ENCODE results near the gene BCHE. TPM values are rescaled to one million over a fixed set of nuclear protein-coding genes. Genes with fewer than 3 reads are reported as not detected.

The BCHE gene
- total RNA-seq, 4 donors from 2014 or later, result 4.5 to 6.8 (median 6.0) TPM

DNA sequence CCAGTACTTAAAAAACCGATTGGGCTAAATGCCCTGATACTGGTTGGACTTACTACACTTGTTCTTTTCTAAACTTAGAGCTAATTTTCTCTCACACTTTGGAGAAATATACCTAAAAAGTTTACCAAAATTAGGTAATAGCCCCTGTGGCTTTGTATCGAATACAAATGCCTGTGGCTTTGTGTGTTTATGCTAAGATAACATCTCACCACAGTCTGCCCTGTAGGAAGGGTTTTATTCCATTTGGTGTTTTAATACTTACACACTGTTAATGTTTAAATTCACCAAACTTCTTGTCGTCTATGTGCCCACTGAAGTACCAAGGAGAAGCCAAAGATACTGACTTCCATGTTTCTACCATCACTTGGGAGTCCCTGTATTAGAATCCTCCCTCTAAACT lies 66.4 kb downstream of the BCHE start:
- DNase-seq (ENCODE audit: low spot score in 2 of 2), result no peak
- intact Hi-C loops (cut with DNase I; ENCODE audit: low total_unique reads), result no loop called here
- no peak overlapping the region for H3K4me3 ChIP-seq (ENCODE audit: low read depth, poor library complexity, severe bottlenecking)
- TF ChIP-seq POLR2A (IDR thresholded peaks at IDR 0.05), result no peak
- TF ChIP-seq, protein P1, sequence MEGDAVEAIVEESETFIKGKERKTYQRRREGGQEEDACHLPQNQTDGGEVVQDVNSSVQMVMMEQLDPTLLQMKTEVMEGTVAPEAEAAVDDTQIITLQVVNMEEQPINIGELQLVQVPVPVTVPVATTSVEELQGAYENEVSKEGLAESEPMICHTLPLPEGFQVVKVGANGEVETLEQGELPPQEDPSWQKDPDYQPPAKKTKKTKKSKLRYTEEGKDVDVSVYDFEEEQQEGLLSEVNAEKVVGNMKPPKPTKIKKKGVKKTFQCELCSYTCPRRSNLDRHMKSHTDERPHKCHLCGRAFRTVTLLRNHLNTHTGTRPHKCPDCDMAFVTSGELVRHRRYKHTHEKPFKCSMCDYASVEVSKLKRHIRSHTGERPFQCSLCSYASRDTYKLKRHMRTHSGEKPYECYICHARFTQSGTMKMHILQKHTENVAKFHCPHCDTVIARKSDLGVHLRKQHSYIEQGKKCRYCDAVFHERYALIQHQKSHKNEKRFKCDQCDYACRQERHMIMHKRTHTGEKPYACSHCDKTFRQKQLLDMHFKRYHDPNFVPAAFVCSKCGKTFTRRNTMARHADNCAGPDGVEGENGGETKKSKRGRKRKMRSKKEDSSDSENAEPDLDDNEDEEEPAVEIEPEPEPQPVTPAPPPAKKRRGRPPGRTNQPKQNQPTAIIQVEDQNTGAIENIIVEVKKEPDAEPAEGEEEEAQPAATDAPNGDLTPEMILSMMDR (IDR thresholded peaks at IDR 0.05), result no peak
- 64 to 71% methylated on average over 3 of the region's 3 CpGs for WGBS, 2 donors

DNA sequence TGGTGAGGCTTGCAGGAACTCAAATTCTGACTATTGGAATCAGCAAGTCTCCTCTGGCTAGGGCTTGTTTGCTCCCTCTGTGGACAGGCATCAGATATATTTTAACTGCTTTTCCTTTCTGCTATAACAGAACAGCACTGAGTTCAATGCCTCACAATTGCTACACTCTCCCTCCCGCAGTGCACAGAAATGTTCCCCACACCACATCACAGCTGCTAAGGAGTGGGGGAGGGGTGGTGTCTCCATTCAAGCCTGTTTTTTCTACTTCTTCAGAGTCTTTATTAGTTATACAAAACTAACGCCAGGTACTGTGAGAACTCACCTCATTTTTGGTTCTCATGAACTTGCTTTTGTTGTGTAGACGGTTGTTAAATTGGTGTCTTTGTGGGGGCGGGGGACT lies 68.5 kb downstream of the BCHE start:
- TF ChIP-seq POLR2A (IDR thresholded peaks at IDR 0.05), result no peak
- TF ChIP-seq, protein P1 (IDR thresholded peaks at IDR 0.05), result no peak
- intact Hi-C loops (cut with DNase I; ENCODE audit: low total_unique reads), result no loop called here
- no peak overlapping the region for H3K4me3 ChIP-seq (ENCODE audit: low read depth, poor library complexity, severe bottlenecking)
- no peak for DNase-seq (ENCODE audit: low spot score in 2 of 2)
- 86 to 88% methylated on average over 4 of the region's 4 CpGs for WGBS, 2 donors

DNA sequence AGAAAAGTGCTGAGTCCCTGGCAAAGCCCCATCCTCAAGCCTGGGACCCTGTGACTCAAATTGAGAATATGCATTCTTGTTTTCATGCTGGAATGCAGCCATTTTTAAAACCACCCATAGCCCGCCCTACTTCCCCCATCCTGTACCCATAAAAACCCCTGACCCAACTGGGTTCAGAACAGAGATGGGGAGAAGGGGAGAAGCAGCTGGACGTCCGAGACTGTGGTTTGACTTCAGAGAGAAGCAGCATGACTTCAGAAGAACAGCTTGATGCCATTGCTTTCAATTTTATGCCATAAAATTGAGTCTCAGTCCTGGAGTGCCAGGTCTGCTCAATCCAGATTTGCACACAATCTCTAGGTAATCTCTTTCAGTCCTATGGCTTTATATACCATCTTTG lies 78.2 kb downstream of the BCHE start:
- no peak overlapping the region for H3K4me3 ChIP-seq (ENCODE audit: low read depth, poor library complexity, severe bottlenecking)
- 82 to 85% methylated on average over 3 of the region's 3 CpGs for WGBS, 2 donors
- intact Hi-C loops (cut with DNase I; ENCODE audit: low total_unique reads), result no loop called here
- DNase-seq (ENCODE audit: low spot score in 2 of 2), result no peak
- TF ChIP-seq POLR2A (IDR thresholded peaks at IDR 0.05), result no peak
- TF ChIP-seq, protein P1 (IDR thresholded peaks at IDR 0.05), result no peak

DNA sequence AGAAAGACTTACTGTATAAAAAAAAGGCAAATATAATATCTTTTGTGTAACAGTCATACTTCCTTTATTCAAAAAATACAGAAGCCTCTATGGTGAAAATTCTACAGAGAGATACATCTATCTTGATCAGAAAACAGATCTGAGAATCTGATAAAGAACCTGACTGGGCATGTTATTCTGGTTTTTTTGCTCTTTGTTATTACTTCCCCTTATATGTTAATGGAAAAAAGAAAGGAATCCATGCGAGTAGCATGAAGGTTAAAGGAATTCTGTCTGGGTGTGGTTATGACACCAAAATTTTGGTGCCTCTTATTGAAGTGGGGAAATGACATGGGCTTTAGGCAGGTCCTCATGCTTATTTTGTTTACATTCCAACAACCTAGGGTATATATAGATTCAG lies 81.7 kb downstream of the BCHE start:
- intact Hi-C loops (cut with DNase I; ENCODE audit: low total_unique reads), result no loop called here
- TF ChIP-seq, protein P1 (IDR thresholded peaks at IDR 0.05), result no peak
- no peak for TF ChIP-seq POLR2A (IDR thresholded peaks at IDR 0.05)
- no peak overlapping the region for H3K4me3 ChIP-seq (ENCODE audit: low read depth, poor library complexity, severe bottlenecking)
- no peak for DNase-seq (ENCODE audit: low spot score in 2 of 2)
- WGBS, 2 donors, result 47 to 53% methylated on average over 1 of the region's 1 CpG

DNA sequence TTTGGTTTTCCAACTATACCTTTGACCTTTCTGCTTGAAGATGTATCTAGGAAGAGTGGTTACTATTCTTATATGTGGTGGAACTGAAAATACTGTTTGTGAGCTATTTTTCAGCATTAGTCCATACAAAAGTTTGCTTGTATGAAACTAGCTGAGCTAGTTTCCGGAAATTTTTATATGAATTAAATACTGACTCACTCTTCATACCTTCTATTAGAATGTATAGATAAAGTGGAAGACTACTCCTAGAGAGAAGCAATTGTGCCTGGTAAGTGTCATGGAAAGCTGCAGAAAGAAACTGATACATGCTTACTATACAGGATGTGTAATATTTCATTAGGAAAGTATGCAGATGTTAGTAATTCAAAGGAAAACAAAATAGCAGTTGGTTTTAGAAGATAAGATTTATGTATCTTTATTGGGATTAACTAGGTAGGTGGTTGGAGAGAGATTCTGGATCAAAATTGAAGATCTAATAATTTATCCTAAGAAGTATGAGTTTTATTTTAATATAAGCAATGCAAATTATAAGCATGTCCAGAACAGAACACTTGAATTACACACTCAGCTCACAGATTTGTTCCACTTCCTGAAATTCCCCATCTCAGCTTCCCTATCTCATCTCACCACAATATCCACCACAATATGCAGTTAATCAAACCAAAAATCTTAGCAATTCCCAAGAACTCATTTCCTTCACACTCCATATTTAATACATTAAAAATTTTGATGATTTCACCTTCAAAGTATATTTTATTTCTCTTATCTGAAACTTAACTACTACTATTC lies 82.8 kb downstream of the BCHE start:
- H3K4me3 ChIP-seq (ENCODE audit: low read depth, poor library complexity, severe bottlenecking), result no peak overlapping the region
- no peak for DNase-seq (ENCODE audit: low spot score in 2 of 2)
- no peak for TF ChIP-seq POLR2A (IDR thresholded peaks at IDR 0.05)
- TF ChIP-seq, protein P1 (IDR thresholded peaks at IDR 0.05), result no peak
- intact Hi-C loops (cut with DNase I; ENCODE audit: low total_unique reads), result no loop called here
- 31 to 48% methylated on average over 1 of the region's 1 CpG for WGBS, 2 donors

DNA sequence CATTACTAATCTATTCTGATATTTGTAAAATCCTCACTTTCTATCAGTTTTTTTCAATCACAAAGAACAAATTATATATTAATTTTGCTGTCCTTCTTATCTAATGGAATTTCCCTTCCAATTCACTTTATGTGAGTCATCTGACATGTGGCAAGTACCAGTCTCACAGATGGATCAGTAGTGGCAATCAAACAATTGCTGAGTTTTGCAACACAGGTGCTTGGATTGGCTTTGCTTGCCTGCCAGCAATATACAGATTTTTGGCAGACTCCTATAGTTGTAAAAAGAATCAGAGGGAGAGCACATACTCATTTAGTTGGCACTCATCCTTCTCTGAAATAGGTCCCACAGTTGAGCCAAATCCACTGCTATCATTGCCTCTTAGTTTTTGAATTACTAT lies 83.7 kb downstream of the BCHE start:
- intact Hi-C loops (cut with DNase I; ENCODE audit: low total_unique reads), result no loop called here
- DNase-seq (ENCODE audit: low spot score in 2 of 2), result no peak
- H3K4me3 ChIP-seq (ENCODE audit: low read depth, poor library complexity, severe bottlenecking), result no peak overlapping the region
- TF ChIP-seq POLR2A (IDR thresholded peaks at IDR 0.05), result no peak
- TF ChIP-seq, protein P1 (IDR thresholded peaks at IDR 0.05), result no peak

All from lower leg skin (tissue), 4 donors.